ENCODE data around the gene PDHX.
A peak's percentile ranks its signal among the peaks of the same experiment; 100 is the strongest.

PDHX gene

GRCh38 chr11:34948696-34949095 is 32.3 kb downstream of the PDHX start:
- no peak overlapping the region for H3K4me3 ChIP-seq (ENCODE audit: low read length)
- TF ChIP-seq CTCF (IDR thresholded peaks at IDR 0.05; ENCODE audit: insufficient read depth, low read depth, low read length, missing control alignments) = no peak
- DNase-seq (ENCODE audit: low read depth) = no peak

- DNase-seq (ENCODE audit: low read depth) = peak; percentile 21
- TF ChIP-seq CTCF (IDR thresholded peaks at IDR 0.05; ENCODE audit: insufficient read depth, low read depth, low read length, missing control alignments) = no peak
- no peak overlapping the region for H3K4me3 ChIP-seq (ENCODE audit: low read length)
Observed at GRCh38 chr11:34953955-34954354, 37.5 kb downstream of the PDHX start.

GRCh38 chr11:34957206-34957605 is 40.8 kb downstream of the PDHX start:
- no peak overlapping the region for H3K4me3 ChIP-seq (ENCODE audit: low read length)
- TF ChIP-seq CTCF (IDR thresholded peaks at IDR 0.05; ENCODE audit: insufficient read depth, low read depth, low read length, missing control alignments) = no peak
- no peak for DNase-seq (ENCODE audit: low read depth)

GRCh38 chr11:34957606-34958005 is 41.2 kb downstream of the PDHX start:
- no peak for DNase-seq (ENCODE audit: low read depth)
- no peak overlapping the region for H3K4me3 ChIP-seq (ENCODE audit: low read length)
- TF ChIP-seq CTCF (IDR thresholded peaks at IDR 0.05; ENCODE audit: insufficient read depth, low read depth, low read length, missing control alignments) = no peak

GRCh38 chr11:34959770-34960169 is 43.4 kb downstream of the PDHX start:
- DNase-seq (ENCODE audit: low read depth) = no peak
- no peak for TF ChIP-seq CTCF (IDR thresholded peaks at IDR 0.05; ENCODE audit: insufficient read depth, low read depth, low read length, missing control alignments)
- no peak overlapping the region for H3K4me3 ChIP-seq (ENCODE audit: low read length)

- DNase-seq (ENCODE audit: low read depth) = no peak
- no peak for TF ChIP-seq CTCF (IDR thresholded peaks at IDR 0.05; ENCODE audit: insufficient read depth, low read depth, low read length, missing control alignments)
- no peak overlapping the region for H3K4me3 ChIP-seq (ENCODE audit: low read length)
Observed at GRCh38 chr11:34960277-34960676, 43.9 kb downstream of the PDHX start.

- no peak overlapping the region for H3K4me3 ChIP-seq (ENCODE audit: low read length)
- TF ChIP-seq CTCF (IDR thresholded peaks at IDR 0.05; ENCODE audit: insufficient read depth, low read depth, low read length, missing control alignments) = no peak
- no peak for DNase-seq (ENCODE audit: low read depth)
Observed at GRCh38 chr11:34962034-34962433, 45.6 kb downstream of the PDHX start.

Data from epithelial cell of esophagus (primary cell).